GOT3 (cell line): ENCODE data around the gene AKR1A1.
"Not testable (repeated sequence)": the region's sequence is repeated elsewhere in the genome, so short reads cannot be mapped to it uniquely, and the experiment has no call there.

Source experiments
- DNase-seq: peaks from one replicate; lab custom pipeline; 2025; ENCODE audit warnings: mixed read lengths; lab: John Stamatoyannopoulos, UW

Gene AKR1A1

DNA sequence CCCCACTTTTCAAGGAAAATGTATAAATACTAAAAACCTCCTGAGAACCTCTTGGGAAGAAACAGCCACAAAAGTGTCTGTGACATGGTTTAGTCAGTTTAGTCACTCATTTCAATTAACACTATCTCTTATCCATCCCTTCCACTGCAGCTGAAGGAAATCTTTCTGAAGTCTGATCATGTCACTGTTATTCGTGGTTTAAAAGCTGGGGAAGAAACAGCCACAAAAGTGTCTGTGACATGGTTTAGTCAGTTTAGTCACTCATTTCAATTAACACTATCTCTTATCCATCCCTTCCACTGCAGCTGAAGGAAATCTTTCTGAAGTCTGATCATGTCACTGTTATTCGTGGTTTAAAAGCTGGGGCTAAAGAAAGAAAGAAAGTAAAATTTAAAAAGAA is 27.1 kb upstream of the AKR1A1 start:
- DNase-seq = not testable (repeated sequence)

DNA sequence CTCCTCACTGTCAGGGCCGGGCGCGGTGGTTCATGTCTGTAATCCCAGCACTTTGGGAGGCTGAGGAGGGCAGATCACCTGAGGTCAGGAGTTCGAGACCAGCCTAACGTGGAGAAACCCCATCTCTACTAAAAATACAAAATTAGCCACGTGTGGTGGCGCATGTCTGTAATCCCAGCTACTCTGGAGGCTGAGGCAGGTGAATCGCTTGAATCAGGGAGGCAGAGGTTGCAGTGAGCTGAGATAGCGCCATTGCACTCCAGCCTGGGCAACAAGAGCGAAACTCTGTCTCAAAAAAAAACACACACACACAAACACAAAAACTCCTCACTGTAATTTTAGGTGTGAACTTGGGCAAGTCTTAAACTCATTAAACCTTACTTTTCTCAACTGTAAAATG is 26.7 kb upstream of the AKR1A1 start:
- DNase-seq = not testable (repeated sequence)

- no peak for DNase-seq
Observed at GRCh38 chr1:45526135-45526644, 24.4 kb upstream of the AKR1A1 start.

- DNase-seq = no peak
Observed at GRCh38 chr1:45530632-45531135, 19.9 kb upstream of the AKR1A1 start.

DNA sequence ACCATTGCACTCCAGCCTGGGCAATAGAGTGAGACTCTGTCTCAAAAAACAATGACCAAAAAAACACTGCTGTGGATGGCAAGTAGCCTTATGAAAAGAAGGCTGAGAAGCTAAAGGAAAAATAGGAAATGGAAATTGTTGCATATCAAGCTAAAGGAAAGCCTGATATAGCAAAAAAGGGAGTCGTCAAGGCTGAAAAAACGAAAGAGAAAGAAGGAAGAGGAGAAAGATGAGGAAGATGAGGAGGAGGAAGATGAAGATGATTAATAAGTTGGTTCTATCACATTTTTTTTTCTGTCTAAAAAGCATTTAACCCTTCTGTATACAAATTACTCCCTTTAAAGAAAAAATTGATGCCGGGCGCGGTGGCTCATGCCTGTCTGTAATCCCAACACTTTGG is 18.8 kb upstream of the AKR1A1 start:
- no peak for DNase-seq

- DNase-seq = no peak
Observed at GRCh38 chr1:45535988-45536766, 14.4 kb upstream of the AKR1A1 start.

DNA sequence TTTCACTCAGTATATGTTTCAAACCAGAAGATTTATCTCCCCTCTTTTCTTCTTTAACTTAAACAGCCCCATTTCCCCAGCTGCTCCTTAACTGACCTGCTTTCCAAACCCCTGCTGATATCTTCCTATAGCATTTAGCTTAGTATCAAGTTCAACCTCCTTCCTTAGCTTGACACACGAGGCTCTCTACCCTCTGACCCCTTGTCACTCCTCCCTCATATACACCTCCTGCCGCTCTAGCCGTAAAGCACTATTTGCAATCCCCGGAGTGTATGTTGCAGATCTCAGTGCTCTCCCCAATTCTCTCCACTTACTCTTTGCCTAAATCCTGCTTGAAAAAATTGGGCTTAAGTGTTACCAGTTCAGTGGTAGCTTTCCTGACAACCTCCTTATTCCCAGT is 13.7 kb upstream of the AKR1A1 start:
- DNase-seq = no peak

DNA sequence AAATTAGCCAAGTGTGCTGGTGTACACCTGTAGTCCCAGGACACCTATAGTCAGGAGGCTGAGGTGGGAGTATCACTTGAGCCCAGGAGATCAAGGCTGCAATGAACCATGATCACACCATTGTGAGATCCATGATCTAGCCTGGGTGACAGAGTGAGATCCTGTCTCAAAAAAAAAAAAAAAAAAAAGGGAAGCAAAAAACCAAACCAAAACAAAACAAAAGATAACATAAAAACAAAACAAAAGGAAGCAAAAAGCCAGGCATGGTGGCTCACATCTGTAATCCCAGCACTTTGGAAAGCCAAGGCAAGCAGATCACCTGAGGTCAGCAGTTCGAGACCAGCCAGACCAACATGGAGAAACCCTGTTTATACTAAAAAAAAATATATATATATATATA is 9.4 kb upstream of the AKR1A1 start:
- no peak for DNase-seq

DNA sequence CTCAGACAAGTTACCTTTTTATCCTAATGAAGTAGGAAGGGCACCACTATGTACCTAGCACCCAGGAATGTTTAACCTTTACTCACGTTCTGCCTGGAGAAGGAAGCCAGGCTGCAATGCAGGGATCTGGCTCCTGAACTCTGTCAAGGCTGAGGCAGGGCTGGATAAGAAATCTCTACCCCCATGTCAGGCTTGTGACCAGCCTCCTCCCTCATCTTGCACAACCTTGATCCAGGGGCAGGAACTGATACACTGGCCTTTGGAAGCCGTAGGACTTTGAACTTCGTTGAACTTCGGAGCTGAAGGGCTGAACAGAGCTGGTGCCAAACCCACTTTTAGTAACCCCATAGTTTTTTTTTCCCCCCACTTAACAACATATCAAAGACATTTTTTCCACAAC is 8.0 kb upstream of the AKR1A1 start:
- no peak for DNase-seq

DNA sequence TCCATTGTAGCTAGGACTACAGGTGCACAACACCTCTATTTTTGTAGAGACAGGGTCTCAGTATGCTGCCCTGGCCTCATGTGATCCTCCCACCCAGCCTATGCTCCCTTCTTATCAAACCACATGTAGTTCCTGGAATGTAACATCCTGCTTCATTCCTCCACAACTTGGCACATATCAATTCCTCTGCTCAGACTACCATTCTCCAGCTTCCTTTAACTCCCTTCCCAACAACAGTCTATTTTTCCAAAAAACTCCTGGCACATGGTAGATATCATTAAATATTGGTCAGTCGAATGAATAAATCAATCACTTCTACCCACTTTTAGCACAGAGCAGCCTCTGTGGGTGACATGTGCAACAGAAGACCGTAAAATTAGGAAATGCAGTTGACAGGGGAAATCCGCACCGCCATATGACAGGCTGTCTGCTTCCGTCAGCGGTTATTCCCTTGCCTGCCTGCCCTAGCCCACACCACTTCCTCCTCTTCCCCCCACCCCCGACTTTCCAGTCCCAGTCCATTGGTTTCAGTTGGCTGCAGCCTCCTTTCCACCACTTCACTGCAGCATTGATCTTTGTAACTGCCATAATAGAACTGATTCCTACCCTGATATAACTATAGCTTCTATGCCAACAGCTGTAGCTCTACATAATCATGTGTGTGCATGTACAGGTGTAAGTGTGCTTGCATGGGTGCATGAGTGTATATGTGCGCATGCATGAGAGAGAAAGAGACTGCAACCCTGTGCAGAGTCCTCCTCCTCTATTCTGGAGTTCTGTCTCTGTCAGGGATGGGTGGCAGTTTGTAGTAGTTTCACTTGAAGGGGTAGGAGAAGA is 6.8 kb upstream of the AKR1A1 start:
- DNase-seq = no peak

DNA sequence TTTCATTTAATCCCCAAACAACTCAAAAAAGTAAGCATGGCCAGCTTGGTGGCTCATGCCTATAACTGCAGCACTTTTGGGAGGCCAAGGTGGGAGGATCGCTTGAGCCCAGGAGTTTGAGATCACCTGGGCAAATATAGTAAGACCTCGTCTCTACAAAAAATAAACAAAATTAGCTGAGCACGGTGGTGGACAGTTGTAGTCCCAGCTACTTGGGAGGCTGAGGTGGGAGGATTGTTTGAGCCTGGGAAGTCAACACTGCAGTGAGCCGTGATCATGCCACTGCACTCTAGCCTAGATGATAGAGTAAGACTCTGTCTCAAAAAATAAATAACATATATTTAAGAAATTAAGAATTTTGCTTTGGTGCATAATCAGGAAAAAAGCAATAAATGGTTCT is 6.1 kb upstream of the AKR1A1 start:
- DNase-seq = no peak

GRCh38 chr1:45545019-45545493 is 5.6 kb upstream of the AKR1A1 start:
- no peak for DNase-seq

- DNase-seq = no peak
Observed at GRCh38 chr1:45545553-45546310, 4.9 kb upstream of the AKR1A1 start.

DNA sequence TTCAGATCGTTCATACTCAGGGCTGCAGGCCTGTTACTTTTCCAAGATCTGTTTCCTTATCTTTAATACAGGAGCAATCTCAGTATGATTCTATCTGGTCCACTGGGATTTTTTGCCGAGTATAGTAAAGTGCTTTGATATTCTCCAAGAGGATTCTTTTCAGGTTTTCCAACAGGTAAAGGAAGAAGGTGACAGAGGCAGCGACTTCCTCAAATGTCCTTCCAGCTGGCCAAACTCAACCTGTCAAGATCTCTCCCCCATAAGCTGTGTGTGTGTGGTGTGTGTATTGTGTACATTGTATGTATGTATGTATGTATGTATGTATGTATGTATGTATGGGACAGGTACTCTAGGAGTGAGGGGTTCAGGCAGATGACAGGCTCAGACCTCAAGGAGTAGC is 1.1 kb downstream of the AKR1A1 start:
- no peak for DNase-seq

- DNase-seq = no peak
Observed at GRCh38 chr1:45552331-45552730, 1.7 kb downstream of the AKR1A1 start.

- no peak for DNase-seq
Observed at GRCh38 chr1:45554198-45554597, 3.6 kb downstream of the AKR1A1 start.

DNA sequence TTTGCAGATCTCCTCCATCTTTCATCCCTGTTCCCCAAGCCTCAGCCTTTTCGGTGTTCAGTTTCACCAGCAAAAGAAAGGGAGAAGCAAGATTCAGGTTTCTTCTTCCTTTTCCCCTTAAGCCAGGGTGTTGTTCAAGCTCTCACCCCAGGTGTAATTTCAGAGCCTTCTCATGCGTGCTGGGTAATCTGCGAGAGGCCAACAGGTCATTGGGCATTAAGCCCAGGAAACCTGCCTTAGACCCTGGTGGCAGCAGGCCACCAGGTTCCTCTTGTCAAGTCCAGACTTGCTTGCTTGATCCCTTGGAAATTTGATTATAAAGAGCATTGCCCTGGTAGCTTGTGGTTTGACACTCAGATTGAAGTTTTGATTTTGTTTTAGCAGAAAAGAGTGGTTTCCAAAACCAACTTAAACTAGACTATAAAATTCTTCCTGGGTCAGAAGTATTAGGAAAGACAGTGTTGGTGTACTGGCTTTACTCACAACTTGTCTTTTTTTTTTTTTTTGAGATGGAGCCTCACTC is 6.9 kb downstream of the AKR1A1 start:
- no peak for DNase-seq

DNA sequence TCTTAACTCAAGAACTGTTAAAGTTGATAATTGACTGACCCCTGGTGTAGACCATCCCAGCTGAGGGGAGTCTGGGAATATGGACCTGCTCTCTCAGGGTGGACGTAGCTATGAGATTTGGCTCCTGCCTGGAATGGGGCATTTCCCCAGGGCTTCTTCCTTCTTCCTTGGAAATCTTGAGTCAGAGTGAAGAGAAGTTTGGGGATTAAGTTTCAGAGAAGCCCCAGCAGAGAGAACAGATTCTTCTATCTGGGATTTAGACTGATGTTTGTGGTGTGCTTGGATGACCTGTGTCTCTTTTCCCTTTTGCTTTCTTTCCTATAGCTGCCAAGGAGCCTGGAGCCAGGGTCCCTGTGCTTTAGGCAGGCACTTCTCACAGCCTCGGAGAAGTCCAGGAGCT is 13.2 kb downstream of the AKR1A1 start:
- no peak for DNase-seq

DNA sequence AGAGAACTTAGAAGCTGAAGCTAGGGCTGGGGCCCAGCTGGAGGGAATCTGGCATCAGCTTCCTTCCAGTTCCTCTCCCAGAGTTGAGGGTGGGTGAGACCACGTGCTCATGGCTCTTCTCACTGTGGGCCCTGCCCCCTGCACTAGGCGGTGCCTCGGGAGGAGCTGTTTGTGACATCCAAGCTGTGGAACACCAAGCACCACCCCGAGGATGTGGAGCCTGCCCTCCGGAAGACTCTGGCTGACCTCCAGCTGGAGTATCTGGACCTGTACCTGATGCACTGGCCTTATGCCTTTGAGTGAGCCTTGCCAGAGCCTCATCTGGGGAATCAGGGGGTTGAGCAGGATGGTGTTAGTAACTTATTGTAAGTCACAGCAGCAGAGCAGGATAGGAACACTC is 16.1 kb downstream of the AKR1A1 start:
- DNase-seq = no peak

DNA sequence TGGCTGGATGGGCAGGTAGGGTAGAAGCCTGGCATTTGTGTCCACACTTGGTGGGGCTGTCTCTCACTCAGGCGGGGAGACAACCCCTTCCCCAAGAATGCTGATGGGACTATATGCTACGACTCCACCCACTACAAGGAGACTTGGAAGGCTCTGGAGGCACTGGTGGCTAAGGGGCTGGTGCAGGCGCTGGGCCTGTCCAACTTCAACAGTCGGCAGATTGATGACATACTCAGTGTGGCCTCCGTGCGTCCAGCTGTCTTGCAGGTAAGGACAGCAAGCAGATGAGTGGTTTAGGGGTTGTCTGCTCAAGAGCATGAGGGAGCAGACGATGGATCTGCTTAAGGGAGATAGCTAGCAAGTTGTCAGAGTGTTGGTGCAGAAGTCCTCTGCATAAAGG is 17.3 kb downstream of the AKR1A1 start:
- no peak for DNase-seq

GRCh38 chr1:45568421-45568820 is 17.8 kb downstream of the AKR1A1 start:
- DNase-seq = no peak

- no peak for DNase-seq
Observed at GRCh38 chr1:45569571-45569961, 18.9 kb downstream of the AKR1A1 start.
